ENCODE measurements around the gene POLR3E. TPM values are rescaled to one million over a fixed set of nuclear protein-coding genes. Genes with fewer than 3 reads are reported as not detected.
A peak's percentile ranks its signal among the peaks of the same experiment; 100 is the strongest.

Gene POLR3E
- total RNA-seq, 1 experiment from 2014 or later, result 23.2 TPM

DNA sequence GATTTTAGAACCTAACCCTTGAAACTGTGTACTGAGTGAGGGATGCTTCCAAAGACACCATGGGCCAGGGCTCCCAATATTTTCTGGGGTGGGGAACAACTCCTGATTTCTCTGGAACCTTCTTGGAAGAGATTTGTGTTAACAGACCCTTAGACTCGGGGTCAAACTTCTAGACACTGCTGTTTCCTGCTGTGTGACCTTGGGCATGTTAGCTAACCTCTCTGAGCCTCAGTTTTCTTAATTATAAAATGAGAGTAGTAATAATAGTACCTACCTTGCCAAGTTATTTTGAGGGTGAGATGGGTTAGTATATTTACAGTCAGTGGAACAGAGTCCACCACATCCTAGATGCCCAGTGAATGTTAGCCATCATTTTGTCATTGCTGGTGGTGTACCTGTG lies 18.8 kb downstream of the POLR3E start:
- DNase-seq (ENCODE audit: low spot score), result no peak

DNA sequence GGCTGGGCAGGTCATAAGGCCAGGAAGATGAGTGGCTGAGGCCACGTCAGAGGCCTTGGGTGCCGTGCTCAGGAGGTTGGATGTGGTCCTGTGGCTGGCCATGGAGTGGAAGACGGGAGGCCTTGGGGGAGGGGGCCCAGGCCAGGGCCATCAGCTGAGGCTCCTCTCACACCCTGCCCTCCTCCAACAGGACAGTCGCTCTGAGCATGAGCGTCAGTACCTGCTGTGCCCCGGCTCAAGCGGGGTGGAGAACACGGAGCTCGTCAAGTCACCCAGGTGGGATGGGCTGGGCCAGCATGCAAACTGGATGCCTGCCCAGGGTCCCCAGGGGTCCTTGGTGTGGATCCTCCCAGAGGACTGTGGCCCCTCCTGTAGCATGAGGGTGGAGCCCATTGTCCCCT lies 19.2 kb downstream of the POLR3E start:
- DNase-seq (ENCODE audit: low spot score), result no peak

DNA sequence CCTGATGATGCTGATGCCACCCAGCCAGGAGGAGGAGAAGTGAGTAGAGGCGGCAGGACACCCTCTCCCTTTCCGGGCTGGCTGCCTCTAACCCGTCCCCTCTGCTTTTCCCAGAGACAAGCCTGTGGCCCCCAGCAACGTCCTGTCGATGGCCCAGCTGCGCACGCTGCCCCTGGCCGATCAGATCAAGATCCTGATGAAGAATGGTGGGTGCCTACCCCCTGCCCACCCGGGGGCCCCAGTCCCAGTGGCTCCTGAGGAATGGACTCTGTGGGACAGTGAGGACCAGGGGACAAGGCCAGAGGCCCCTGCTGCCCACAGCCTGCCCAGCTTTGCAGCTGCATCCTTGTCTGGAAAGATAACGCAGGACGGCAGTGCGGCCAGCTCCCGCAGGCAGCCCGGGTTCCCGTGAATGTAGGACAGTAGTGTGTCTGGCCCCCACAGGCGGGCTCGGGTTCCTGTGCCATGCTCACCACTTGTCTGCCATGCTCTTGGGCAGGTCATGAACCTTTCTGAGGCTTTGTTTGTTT lies 19.9 kb downstream of the POLR3E start:
- no peak for DNase-seq (ENCODE audit: low spot score)

DNA sequence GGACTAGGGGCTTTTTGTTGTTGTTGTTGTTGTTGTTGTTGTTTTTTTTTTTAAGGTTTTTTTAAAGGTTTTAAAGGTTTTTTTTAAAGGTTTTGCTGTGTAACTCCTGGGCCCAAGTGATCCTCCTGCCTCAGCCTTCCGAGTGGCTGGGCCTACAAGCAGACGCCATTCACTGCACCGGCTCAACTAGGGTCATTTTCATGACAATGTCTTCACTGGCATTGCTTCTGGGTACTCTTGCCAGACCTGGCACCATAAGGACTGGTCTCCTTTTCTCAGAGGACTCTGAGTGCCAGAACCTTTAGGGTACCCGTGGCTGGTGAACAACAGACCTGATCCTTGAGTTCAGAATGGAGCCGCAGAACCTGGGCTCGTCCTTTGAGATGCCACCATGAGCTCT lies 20.4 kb downstream of the POLR3E start:
- no peak for DNase-seq (ENCODE audit: low spot score)

DNA sequence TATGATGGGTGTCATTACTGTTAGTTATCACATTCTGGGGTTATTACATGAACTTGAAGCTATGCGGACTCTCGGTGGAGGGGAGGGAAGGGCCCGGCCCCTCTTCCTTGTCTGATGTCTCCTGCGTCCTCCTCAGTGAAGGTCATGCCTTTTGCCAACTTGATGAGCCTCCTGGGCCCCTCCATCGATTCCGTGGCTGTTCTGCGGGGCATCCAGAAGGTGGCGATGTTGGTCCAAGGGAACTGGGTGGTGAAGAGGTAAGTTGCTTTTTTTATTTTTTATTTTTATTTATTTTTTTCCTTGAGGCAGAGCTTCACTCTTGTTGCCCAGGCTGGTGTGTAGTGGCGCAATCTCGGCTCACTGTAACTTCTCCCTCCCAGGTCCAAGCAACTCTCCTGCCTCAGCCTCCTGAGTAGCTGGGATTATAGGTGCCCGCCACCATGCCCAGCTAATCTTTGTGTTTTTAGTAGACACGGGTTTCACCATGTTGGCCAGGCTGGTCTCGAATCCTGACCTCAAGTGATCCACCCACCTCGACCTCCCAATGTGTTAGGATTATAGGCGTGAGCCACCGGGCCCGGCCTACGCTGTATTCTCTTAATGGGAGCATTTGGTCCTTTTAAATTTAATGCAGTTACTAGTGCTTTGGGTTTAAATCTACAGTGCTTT lies 21.6 kb downstream of the POLR3E start:
- DNase-seq (ENCODE audit: low spot score), result no peak

DNA sequence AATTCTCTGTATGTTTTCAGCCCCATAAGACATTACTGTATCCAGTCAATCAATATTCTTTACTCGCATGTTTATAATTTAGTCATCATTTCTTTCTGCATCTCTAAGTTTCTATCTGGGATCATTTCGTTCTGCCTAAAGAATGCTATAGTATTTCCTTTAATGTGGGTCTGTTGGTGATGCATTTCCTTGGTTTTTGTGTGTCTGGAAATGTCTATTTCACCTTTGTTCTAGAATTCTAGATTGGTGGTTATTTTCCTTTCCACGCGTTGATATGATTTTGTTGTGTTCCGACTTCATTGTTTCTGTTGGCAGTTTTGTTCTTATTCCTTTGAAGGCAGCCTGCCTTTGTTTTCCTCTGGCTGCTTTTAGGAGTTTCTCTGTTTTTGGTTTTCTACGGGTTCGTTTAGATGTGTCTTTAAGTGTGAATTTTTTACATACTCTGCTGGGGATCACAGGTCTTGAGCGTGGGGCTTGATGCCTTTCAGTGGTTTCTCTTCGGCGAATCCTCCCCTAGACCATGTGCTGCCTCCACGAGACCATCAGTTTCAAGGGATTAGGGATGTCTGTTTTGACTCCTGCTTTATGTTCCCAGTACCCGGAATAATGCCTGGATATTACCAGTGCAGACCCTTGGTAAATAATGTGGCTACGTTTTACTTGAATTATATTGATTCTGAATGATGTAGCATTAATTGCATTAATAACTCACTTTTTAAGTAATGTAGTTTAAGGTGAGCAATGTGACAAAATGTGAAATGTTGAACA lies 23.5 kb downstream of the POLR3E start:
- no peak for DNase-seq (ENCODE audit: low spot score)

DNA sequence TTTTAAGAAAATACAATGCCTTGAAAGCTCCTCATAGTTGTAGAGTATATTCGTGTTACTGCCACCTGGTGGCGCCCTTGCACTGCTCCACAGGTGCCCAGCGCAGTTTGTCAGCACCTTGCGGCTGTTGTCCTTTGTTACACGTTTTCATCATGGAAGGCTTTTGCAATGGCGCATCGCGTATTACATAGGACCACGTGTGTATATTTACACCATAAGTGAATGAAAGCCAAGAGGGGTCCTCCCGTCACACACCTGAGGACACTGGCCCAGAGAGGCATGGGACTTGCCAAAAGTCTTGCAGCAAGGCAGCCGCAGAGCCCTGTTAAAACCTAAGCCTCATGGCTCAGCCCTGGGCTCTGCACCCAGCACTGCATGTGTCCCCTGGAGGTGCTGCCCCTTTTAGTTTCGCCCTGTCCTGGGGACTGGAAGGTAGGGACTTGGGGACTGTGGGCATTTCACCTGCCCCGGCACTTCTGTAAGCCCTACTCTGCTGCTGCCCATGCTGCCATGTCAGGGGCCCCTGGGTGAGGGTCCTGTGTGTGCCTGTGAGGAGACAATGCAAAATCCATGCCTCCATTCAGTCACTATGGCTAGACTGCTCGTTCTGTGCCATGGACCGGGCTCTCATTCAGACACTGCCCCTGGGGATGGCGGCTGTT lies 24.3 kb downstream of the POLR3E start:
- DNase-seq (ENCODE audit: low spot score), result peak; percentile 69

DNA sequence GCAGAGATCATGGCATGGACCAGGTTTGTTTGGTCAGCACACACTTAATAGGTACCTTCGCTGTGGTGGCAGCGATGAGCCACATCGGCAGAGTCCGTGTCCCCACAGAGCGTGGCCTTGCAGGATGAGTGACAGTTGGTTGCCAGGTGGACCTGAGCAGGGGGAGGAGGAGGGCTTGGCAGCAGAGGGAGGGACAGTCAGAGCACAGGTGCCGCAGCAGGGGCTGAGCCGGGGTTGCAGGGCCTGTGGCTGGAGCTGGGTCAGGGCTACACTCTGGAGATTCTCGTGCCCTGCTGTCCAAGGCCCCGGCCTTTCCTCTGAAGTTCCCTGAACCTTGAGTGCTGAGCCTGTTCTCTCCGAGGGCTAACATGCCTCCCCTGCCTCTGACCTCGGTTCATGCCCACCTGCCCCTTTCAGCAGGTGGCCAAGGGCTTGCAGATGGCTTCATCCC lies 24.8 kb downstream of the POLR3E start:
- DNase-seq (ENCODE audit: low spot score), result no peak

DNA sequence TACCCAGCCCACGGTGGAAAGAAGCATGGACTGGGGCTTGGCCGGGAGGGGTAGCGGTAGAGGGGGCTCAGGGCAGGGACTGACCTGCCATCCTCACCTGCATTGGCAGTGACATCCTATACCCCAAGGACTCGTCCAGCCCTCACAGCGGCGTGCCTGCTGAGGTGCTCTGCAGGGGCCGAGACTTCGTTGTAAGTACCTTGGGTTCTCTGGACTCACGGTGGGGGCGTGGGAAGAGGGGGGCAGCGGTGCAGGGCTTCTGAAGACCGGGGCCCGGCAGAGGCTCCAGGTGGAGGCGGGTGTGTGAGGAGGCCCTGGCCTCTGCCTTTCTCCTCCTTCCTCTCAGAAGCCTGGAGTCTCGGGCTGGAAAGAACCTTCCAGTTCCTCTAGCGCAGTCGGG lies 25.5 kb downstream of the POLR3E start:
- DNase-seq (ENCODE audit: low spot score), result no peak

DNA sequence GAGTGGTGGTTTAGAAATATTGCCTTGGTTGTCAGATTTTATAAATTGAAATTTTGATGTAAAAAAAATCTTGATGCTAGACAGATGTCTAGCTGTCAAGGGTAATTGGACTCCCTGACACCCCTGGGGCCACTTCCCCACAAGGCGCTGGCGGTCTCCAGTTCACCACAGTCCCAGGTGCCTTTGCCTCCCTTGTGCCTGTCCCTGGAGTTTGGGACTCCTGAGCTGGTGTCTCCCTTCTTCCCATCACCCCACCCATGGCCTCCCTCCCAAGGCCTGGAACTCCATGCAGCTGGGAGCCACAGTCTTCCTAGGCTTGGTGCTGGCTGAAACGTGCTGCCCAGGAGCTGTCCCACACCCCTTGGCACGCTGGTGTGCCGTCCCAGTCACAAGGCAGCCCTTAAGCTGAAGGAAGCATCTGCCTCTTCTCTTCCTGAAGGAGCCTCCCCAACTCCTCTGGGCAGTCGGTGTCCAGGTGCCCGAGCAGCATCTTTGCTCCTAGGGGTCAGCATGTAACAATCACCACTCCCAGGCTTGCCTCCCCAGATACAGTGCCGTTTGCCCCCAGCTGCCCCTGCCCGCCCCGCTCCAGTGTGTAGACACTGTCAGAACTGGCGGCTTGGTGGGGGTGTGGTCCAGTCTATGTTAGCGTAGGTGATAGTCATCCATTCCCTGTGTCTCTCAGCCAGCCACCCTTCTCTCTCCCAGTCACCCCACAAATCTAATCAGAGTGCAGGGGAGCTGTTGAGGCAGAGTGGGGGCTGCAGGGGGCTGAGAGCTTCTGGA lies 26.2 kb downstream of the POLR3E start:
- DNase-seq (ENCODE audit: low spot score), result no peak

DNA sequence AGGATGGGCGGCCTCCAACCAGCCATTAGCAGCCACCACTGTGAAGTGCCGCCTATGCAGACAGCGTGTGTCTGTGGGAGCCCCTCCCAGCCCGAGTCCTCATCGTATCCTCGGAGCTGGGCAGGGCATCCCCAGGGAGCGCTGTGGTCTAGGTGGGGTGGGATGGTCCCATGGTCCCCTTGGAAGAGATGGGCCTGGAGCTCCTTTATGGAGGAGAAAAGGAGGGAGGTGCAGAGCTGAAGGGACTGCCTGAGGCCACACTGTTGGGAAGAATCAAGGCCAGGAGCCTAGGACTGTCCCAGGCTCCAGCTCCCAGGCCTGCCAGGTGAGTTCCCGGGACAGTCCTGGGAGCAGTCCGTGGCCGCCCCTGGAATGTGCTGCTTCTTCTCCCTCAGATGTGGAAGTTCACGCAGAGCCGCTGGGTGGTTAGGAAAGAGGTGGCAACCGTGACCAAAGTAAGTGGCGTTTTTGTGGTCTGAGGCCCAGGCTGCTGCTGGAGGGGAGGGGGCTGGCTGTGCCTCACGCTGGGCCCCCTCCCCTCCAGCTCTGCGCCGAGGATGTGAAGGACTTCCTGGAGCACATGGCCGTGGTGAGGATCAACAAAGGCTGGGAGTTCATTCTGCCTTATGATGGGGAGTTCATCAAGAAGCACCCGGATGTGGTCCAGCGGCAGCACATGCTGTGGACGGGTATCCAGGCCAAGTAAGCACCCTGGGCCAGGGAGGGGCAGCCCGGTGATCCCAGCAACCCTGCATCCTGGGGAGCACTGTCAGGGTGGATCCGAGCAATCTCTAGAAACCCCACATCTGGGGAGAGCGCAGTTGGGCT lies 27.0 kb downstream of the POLR3E start:
- DNase-seq (ENCODE audit: low spot score), result no peak

DNA sequence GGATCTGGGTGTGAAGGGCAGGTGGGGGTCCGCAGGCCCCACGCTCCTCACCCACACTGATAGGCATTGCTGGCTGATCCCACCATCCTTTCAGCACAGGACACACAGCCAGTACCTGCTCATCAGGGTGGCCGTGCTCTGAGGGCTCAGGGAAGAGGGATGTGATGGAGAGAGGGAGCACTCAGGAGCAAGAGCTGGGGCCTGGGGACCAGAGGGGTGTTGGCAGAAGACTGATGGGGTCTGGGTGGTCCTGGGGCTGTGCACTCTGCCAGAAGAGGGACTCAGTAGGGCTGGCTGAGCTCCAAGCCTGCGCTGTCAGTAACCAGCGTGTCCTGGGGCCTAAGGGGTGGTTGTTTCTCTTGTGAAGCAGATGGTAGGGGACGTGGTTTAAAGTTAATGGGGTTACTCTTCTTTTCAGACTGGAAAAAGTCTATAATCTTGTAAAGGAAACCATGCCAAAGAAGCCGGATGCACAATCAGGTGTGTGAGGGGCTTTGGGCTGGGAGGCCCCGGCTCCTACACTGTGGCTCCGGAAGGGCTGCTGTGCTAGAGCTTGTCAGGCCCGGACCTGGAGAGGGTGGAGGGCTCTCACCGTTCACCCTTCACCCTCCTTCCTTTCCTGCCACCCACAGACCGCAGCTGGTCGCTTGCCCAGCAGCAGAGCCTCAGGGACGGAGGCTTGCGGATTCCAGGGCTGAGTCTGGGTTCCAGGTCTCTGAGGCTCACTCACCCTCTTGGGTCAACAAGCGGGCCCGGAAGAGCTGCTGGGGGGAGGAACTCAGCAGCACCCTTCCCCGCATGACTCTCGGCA lies 27.8 kb downstream of the POLR3E start:
- DNase-seq (ENCODE audit: low spot score), result no peak

DNA sequence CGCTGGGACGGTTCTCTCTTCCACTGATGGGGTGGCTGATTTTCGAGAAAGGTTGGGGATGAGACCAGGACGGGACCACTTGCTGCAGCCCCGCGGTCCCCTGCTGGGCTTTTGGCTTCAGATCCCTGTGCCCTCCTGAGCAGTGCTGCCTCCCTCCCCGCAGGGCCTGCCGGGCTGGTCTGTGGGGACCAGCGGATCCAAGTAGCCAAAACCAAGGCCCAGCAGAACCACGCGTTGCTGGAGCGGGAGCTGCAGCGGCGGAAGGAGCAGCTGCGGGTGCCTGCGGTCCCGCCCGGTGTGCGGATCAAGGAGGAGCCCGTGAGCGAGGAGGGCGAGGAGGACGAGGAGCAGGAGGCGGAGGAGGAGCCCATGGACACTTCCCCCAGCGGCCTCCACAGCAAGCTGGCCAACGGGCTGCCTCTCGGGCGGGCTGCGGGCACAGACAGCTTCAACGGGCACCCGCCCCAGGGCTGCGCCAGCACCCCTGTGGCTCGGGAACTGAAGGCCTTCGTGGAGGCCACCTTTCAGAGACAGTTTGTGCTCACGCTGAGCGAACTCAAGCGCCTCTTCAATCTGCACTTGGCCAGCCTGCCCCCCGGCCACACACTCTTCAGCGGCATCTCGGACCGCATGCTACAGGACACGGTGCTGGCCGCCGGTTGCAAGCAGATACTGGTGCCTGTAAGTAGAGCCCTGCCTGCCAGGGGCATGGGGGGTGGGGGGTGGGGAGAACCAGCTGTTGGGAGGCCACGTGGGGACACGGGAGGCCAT lies 28.6 kb downstream of the POLR3E start:
- no peak for DNase-seq (ENCODE audit: low spot score)

DNA sequence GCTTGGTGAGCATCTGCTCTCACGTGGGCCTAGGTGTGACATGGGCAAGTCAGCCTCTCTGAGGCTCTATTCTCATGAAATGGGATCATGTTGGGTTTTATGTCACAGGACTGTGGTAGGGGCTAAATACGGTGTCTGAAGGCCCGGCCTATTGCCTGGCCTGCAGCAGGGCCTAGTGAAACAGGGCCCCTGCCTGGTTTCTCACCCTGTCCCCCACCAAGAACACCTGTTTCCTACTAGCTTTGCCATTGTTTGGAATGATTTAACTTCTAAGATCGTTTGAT lies 29.1 kb downstream of the POLR3E start:
- no peak for DNase-seq (ENCODE audit: low spot score)

DNA sequence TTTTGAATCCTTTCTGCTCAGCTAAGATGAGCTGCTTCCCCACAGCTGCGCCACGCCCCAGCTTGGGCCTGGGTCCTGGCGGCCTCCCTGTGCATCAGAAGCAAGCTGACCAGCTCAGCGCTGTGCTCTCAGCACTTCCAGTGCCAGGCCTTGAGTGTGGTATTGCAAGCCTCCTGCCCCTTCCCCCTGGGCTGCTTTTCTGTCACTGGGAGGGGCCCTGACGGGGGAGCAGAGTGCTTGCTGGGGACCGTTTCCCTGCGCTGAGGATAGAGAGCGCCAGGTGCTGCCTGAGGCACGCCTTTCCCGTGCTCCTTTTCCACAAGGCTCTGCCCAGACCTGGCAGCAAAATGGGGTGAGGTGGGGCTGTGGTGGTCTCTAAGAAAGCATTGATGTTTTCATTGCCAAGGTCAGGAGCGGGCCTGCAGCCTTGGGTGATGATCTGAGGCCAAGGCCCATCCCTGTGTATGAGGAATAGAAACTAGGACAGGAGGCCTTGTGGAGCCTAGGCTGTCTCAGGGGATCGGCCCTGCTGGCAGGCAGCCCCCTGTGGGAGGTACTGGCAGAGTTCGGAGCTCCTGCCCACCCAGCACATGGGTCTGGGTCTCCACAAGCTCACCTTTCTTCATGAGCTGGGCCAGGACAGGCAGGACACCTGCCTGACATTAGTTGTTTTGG lies 29.7 kb downstream of the POLR3E start:
- no peak for DNase-seq (ENCODE audit: low spot score)

DNA sequence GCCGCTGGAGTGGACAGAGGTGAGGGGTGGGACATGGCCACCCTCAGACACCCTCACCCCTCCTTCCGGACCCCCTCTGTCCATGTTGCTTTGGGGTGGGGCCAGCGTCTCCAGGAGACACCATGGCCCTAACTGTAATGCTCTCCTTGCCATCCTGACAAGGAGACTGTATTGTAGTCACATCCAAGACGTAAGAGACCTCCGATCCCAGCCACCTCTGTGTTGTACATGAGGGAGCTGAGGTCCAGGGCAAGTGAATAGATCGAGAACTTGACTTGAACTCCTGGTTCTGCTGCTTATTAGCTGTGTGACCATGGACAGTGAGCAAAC lies 30.2 kb downstream of the POLR3E start:
- no peak for DNase-seq (ENCODE audit: low spot score)

DNA sequence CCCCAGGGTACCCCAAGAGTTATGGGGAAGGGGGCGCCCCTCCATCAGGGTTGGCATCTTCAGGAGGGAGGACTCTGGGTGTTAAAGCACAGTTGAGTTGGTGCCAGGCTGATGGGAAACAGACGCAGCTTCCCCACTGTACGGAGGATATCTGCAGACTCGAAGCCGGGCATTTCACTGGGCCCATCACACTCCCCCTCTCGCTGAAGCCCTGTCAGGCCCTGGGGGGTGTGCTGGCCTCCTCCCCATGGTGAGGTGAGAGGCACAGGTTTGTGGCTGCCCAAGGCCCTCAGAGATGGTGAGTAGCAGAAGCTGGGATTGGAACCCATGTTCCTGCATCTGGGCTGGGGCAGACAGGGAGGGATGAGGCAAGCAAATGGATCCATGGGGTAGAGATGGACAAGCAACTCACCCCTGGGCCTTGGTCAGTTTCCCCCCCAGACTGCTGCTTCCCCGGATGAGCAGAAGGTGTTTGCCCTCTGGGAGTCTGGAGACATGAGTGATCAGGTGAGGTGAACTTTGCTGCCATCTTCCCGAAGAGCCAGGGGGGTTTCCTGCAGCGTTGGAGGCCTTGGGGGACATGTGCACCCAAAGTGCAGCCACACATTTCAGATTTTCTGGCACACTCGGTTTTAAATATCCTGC lies 31.0 kb downstream of the POLR3E start:
- no peak for DNase-seq (ENCODE audit: low spot score)

DNA sequence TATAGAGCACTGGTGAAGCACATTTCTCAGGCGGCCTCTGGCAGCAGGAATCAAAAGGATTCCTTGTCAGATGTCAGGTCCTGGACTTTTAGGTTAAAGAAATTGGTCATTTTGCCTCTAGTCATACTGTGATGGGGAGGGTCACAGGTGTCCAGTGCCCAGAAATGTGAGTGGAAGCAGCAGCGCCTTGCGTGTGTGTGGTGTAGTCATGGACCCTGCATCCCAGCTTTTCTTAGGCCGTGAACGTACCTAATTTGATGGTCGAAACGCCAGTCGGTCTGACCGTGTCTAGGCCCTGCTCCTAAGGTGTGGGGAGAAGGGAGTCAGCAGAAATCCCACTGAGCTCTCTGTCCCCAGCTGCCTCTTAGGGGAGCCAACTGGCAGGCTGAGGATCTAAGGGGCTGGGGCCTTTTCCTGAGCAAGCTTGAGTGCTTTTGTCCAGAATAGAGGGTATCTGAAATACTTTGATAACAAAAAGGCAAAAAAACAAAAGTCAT lies 32.0 kb downstream of the POLR3E start:
- no peak for DNase-seq (ENCODE audit: low spot score)

Data from H4 (cell line).